ENCODE measurements around the gene ARHGEF40. TPM values are rescaled to one million over a fixed set of nuclear protein-coding genes. Genes with fewer than 3 reads are reported as not detected.

ARHGEF40 gene
- total RNA-seq, 1 experiment from 2014 or later: 63.9 TPM

DNA sequence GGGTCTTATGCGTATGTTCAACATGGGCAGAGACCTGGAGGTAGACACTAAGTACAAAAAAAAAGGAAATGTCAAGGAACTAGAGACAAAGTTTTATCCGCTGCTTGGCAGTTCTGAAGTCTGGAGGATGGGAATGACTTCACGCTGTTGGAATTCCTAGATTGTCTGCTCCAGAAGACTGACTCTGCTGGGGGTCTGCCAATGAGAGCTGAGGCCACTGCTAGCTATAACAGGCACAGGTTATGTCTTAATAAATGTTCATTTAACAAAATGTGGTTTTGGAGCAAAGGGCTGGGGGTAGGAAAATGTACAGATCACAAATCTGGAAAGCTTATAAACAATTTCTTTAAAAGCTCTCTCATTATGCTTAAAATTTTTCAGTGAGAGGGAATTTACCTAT lies 6.6 kb upstream of the ARHGEF40 start:
- peak; percentile 43 for DNase-seq
- H3K36me3 ChIP-seq (replicated peaks; ENCODE audit: control insufficient read depth, insufficient read depth, low read length): no peaks in the 10 kb centered on the region
- no peak overlapping the region for H3K4me3 ChIP-seq (ENCODE audit: insufficient read depth, low read depth, low read length)
- H3K27me3 ChIP-seq (ENCODE audit: control insufficient read depth, insufficient read depth, low read length): no peaks in the 10 kb centered on the region

DNA sequence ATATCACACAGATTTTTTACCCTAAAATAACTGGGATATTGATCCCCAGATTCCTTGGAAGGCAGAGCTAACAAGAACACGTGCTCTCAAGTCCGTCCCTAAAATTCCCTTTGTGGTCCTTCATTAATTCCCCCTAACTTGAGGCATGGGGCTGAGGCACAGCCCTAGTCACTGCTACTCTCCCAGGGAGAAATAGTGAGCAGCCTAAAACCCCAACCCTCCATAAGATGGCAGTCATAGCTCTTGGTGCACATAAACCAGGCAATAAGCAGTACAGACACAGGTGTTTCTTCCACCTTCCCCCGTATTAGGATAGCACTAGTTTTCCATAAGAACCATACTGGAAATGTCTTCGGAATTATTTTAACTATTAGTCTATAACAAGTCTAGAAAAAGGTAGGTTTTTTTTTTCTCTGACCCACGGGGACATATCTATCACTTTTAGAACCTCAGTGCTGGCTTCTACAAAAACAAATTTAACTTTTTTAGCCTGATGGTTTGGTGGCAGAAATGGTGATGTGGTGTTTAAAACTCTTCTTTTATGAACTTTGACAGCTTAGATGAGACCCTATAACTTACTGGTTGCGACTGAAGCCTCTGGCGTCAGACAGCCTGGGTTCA lies 3.1 kb upstream of the ARHGEF40 start:
- peak; percentile 60 for DNase-seq
- Histone ChIP-seq H3K36me3 (replicated peaks; ENCODE audit: control insufficient read depth, insufficient read depth, low read length) (no peaks in the 10 kb centered on the region), H3K27me3 (ENCODE audit: control insufficient read depth, insufficient read depth, low read length) (peaks cover 7% of the 10 kb centered on the region), H3K4me3 (ENCODE audit: insufficient read depth, low read depth, low read length) (no peak overlapping the region)

DNA sequence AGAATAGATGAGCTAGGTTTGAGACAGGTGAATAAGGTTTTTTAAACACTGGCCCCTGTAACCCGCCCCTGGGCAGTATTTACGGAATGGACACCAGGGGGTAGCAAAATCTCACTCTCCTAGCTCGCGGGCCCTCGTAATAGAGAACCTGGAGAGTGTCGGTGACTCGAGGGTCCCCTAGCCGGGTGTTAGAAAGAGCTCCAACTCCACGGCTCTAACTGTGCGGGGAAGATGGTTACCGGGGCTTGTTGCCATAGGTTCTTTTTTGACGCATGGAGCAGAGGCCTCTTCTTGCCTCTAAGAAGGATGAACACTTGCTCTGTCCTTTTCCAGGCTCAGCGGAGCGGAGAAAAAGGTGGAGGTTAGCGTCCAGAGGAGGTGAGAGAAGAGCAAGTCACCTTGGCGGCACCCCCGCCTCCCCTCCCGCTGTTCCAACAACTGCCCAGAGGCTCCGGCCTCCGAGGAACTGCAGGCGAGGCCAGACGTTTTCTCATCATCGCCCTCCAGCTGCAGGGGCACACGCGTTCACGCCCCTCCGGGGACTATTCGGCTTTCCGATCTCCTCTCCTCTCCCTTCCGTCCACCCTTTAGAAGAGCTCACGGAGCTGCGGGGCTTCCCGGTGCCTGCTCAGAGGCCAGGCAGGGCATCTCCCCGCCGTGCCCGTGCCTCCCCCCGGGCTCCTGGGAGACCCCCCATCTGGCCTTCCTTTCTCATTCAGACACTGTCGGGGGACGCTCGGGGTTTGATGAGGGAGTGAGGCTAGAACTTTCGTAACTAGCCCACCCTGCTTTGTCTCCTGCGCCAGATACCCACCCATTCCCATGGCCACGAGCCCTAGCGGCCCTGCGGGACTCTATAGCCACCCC lies 1.4 kb upstream of the ARHGEF40 start:
- Histone ChIP-seq H3K4me3 (ENCODE audit: insufficient read depth, low read depth, low read length) (peak overlapping the region; percentile 86), H3K36me3 (replicated peaks; ENCODE audit: control insufficient read depth, insufficient read depth, low read length) (peaks cover 4% of the 10 kb centered on the region), H3K27me3 (ENCODE audit: control insufficient read depth, insufficient read depth, low read length) (peaks cover 7% of the 10 kb centered on the region)
- peak; percentile 80 for DNase-seq

DNA sequence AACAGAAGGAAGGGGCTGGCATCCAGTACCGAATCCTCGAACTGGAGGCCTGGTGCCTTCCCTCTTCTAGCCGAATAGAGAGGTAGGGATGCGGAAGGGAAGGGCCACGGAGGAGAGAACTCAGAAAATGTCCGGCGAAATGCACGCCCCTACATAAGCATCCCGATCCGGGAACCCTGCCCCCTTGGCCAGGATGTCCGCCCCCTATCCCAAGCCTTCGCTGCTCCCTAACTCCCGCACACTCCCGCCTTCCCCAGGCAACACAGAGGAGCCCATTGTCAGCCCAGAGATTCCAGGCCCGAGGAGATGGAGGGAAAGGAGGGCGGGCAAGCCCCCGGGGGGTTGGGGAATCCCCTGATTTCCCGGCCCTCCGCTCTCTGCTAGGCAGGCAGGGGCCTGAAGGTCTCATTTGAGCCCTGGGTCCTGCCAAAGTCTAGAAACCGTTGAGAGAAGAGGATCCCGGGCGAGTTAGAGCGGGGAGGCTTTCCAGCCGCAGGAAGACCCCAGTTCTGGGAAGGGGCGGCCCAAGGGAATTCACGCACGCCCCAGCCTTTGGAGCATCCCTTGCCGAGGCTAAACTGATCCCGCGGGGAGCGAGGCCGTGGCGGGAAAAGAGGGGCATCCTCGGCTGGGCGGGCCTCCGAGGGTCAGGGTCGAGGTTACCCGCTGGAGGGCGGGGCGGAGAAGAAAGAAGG lies 569 bp upstream of the ARHGEF40 start:
- H3K36me3 ChIP-seq (replicated peaks; ENCODE audit: control insufficient read depth, insufficient read depth, low read length): peaks cover 4% of the 10 kb centered on the region
- peak; percentile 93 for DNase-seq
- peak overlapping the region; percentile 86 for H3K4me3 ChIP-seq (ENCODE audit: insufficient read depth, low read depth, low read length)
- peaks cover 7% of the 10 kb centered on the region for H3K27me3 ChIP-seq (ENCODE audit: control insufficient read depth, insufficient read depth, low read length)

DNA sequence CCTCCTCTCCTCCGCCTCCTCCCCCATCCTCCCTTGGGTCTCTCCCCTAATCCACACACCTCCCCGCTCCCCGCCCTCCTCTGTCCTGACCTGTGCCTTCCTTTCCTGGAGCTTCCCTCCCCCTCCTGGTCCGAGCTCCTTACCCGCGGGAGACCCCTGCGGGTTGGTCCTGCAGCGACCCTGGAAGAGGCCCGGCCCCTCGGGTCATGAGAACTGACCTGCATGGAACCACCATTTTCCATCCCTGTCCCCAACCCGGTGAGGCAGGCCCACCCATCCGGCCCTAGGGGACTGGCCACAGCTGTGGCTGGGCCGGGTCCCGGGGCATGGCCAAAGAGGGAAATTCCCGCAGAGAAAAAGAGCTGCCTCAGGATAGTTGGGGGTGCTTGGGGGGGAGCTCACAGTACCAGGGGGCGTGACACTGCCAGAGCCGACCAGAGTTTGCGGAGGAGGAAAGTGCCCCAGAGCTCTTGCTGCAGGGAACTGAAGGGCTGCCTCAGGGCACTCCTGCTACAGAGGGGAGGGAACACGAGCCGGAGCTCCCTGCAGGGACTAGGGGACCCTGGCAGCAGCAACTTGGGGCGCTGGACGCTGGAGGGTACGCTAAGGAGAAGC lies 613 bp downstream of the ARHGEF40 start:
- H3K27me3 ChIP-seq (ENCODE audit: control insufficient read depth, insufficient read depth, low read length): peaks cover 7% of the 10 kb centered on the region
- peak; percentile 89 for DNase-seq
- peak overlapping the region; percentile 86 for H3K4me3 ChIP-seq (ENCODE audit: insufficient read depth, low read depth, low read length)
- peaks cover 5% of the 10 kb centered on the region for H3K36me3 ChIP-seq (replicated peaks; ENCODE audit: control insufficient read depth, insufficient read depth, low read length)

DNA sequence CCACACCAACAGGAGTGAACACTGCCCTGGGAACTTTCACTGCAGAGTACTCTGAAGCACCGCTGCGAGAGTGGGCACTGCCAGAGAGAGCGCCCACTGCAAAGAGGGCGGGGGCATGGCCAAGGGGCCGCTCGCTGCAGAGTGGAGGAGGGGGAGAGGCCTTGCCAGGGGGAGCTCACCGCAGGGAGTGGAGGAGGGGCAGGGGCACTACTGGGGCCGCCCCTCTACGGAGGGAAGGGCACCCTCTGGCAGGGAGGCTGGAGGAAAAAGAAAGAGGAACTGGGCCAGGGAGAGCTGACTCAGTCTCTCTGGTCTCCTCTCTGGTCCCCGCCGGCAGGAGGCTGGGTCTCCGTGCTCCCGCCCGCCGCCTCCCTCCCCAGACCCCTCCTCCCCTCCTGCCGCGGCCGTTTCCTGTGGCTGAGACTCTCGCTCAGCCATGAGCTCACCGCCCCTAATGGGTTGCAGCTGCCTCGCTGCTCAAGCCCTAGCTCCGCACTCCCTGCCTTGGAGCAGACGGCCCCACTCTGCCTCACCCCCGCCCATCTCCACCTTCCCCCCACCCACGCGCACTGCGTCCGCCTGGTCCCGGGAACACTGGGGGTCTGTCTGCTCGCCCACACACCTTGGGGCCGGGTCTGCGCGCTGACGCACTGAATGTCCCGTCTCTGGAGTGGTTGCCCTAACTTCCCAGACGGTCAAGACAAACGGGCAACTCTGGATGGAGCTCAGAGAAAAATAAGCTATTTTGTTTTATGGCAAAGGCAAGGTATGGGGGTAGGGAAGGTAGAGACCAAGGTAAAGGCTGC lies 1.3 kb downstream of the ARHGEF40 start:
- Histone ChIP-seq H3K36me3 (replicated peaks; ENCODE audit: control insufficient read depth, insufficient read depth, low read length) (peaks cover 10% of the 10 kb centered on the region), H3K4me3 (ENCODE audit: insufficient read depth, low read depth, low read length) (peak overlapping the region; percentile 86), H3K27me3 (ENCODE audit: control insufficient read depth, insufficient read depth, low read length) (peaks cover 7% of the 10 kb centered on the region)
- DNase-seq: peak; percentile 97

DNA sequence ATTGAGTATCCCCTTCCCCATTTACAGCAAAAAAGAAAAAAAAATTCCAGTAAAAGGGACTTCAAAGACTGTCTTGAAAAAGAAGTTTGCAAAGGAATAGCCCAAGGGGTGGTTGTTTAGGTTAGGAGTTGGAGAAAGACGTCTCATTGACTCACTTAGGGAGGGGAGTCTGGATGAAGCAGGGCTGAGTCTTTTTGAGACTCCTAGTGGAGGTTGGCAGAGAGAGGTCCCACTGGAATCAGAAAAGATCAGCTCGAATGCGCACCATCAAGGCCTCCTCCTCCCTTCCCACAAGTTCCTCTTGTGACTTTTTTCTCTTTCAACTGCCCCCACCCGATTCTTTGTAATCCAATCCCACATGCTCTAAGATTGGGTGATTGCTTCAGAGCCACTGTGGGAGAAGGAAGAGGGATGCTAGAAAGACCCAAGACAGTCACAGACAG lies 1.9 kb downstream of the ARHGEF40 start:
- peak; percentile 68 for DNase-seq
- Histone ChIP-seq H3K27me3 (ENCODE audit: control insufficient read depth, insufficient read depth, low read length) (peaks cover 7% of the 10 kb centered on the region), H3K36me3 (replicated peaks; ENCODE audit: control insufficient read depth, insufficient read depth, low read length) (peaks cover 13% of the 10 kb centered on the region), H3K4me3 (ENCODE audit: insufficient read depth, low read depth, low read length) (peak overlapping the region; percentile 86)

DNA sequence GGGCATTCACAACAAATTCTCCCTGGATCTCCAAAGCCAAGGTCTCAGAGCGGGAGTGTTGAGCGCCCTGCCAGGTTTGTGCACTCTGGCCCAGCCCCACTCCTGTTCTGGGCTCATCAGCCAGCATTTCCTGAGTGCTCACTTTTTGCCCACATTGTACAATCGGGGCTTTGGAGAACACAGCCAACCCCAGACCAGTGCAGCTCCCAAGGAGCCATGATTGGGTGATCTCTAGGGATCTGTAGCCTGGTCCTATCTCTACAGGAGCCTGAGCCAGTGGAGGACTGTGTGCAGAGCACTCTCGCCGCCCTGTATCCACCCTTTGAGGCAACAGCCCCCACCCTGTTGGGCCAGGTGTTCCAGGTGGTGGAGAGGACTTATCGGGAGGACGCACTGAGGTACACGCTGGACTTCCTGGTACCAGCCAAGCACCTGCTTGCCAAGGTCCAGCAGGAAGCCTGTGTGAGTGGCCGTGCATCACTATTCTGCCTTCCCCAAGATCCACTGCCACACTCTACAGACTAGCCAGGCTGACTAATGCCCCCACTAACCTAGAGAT lies 2.8 kb downstream of the ARHGEF40 start:
- Histone ChIP-seq H3K27me3 (ENCODE audit: control insufficient read depth, insufficient read depth, low read length) (peaks cover 7% of the 10 kb centered on the region), H3K4me3 (ENCODE audit: insufficient read depth, low read depth, low read length) (no peak overlapping the region), H3K36me3 (replicated peaks; ENCODE audit: control insufficient read depth, insufficient read depth, low read length) (peaks cover 17% of the 10 kb centered on the region)
- no peak for DNase-seq

DNA sequence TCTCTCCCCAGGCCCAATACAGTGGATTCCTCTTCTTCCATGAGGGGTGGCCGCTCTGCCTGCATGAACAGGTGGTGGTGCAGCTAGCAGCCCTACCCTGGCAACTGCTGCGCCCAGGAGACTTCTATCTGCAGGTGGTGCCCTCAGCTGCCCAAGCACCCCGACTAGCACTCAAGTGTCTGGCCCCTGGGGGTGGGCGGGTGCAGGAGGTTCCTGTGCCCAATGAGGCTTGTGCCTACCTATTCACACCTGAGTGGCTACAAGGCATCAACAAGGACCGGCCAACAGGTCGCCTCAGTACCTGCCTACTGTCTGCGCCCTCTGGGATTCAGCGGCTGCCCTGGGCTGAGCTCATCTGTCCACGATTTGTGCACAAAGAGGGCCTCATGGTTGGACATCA lies 3.8 kb downstream of the ARHGEF40 start:
- no peak for DNase-seq
- H3K27me3 ChIP-seq (ENCODE audit: control insufficient read depth, insufficient read depth, low read length): peaks cover 4% of the 10 kb centered on the region
- no peak overlapping the region for H3K4me3 ChIP-seq (ENCODE audit: insufficient read depth, low read depth, low read length)
- peaks cover 24% of the 10 kb centered on the region for H3K36me3 ChIP-seq (replicated peaks; ENCODE audit: control insufficient read depth, insufficient read depth, low read length)

DNA sequence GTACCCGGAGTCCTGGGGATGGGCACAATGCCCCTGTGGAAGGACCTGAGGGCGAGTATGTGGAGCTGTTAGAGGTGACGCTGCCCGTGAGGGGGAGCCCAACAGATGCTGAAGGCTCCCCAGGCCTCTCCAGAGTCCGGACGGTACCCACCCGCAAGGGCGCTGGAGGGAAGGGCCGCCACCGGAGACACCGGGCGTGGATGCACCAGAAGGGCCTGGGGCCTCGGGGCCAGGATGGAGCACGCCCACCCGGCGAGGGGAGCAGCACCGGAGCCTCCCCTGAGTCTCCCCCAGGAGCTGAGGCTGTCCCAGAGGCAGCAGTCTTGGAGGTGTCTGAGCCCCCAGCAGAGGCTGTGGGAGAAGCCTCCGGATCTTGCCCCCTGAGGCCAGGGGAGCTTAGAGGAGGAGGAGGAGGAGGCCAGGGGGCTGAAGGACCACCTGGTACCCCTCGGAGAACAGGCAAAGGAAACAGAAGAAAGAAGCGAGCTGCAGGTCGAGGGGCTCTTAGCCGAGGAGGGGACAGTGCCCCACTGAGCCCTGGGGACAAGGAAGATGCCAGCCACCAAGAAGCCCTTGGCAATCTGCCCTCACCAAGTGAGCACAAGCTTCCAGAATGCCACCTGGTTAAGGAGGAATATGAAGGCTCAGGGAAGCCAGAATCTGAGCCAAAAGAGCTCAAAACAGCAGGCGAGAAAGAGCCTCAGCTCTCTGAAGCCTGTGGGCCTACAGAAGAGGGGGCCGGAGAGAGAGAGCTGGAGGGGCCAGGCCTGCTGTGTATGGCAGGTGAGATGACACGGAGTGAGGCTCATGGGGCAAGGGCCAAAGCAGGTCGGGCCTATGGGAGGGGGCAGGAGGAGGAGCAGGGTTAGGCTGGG lies 4.5 kb downstream of the ARHGEF40 start:
- DNase-seq: peak; percentile 43
- H3K27me3 ChIP-seq (ENCODE audit: control insufficient read depth, insufficient read depth, low read length): no peaks in the 10 kb centered on the region; the same call in 1 of the 2 replicates
- H3K4me3 ChIP-seq (ENCODE audit: insufficient read depth, low read depth, low read length): no peak overlapping the region
- peaks cover 27% of the 10 kb centered on the region for H3K36me3 ChIP-seq (replicated peaks; ENCODE audit: control insufficient read depth, insufficient read depth, low read length)

DNA sequence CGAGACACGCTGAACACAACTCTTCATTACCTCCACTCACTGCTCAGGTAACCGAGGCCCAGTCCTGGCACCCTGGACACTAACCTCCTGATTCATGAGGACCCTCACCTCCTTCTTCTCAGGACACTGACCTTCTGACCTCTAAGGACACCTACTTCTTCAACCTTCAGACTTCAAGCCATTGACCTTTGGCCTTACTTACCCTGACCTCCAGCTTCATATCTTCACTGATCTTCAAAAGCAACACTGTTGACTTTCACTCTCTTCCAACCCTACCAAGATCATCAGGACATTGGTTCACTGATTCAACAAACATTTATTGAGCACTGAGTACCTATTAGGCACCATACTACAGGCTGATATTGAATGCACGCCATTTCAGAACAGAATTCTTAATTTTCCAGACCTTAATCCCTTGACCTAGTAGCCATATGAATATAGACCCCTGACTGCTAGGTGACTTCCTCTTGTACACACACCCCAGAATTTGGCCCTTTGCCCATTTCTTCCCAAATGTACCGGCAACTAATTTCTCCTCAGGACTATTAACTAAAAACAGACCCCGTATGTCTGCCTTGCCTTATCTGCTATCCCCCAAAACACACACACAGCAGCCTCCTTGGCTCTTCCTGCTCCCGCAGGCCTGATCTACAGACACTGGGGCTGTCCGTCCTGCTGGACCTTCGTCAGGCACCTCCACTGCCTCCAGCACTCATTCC lies 5.8 kb downstream of the ARHGEF40 start:
- peaks cover 33% of the 10 kb centered on the region for H3K36me3 ChIP-seq (replicated peaks; ENCODE audit: control insufficient read depth, insufficient read depth, low read length)
- no peak overlapping the region for H3K4me3 ChIP-seq (ENCODE audit: insufficient read depth, low read depth, low read length)
- DNase-seq: peak; percentile 24
- no peaks in the 10 kb centered on the region; the same call in 1 of the 2 replicates for H3K27me3 ChIP-seq (ENCODE audit: control insufficient read depth, insufficient read depth, low read length)

DNA sequence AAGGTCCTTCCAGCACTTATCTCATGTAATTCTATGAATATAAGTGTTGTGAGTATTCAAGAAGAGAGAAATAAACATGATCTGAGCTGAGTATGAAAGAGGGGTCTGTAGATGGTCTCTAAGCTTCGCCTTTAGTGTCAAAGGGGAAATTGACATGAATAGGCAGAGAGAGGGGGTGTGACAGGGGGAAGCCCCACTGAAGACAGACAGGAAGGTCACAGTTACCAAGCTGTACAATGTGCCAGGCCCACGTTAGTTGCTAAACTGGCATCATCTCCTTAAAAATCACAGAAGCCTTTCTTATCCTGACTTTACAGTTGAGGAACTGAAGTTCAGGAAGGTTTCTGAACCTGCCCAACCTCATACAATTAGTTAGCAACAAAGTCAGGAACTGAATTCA lies 7.6 kb downstream of the ARHGEF40 start:
- Histone ChIP-seq H3K36me3 (replicated peaks; ENCODE audit: control insufficient read depth, insufficient read depth, low read length) (peaks cover 40% of the 10 kb centered on the region), H3K27me3 (ENCODE audit: control insufficient read depth, insufficient read depth, low read length) (no peaks in the 10 kb centered on the region; the same call in 1 of the 2 replicates), H3K4me3 (ENCODE audit: insufficient read depth, low read depth, low read length) (no peak overlapping the region)

More for the DNA sequence above, 7.6 kb downstream of the ARHGEF40 start:
- no peak for DNase-seq

Data from H7 (cell line).